ENCODE data around the gene OPHN1.

- TF ChIP-seq CTCF (IDR thresholded peaks at IDR 0.05) (no peak), POLR2A (IDR thresholded peaks at IDR 0.05) (no peak)
Observed at GRCh38 chrX:68180579-68180978, 252.7 kb downstream of the OPHN1 start.

All from lower leg skin (tissue), 3 donors.